Smooth muscle cell (in vitro differentiated cells): ENCODE data around the gene SKIDA1. TPM values are rescaled to one million over a fixed set of nuclear protein-coding genes. Genes with fewer than 3 reads are reported as not detected.

ENCODE experiments used
- DNase-seq: peaks from one replicate; lab custom pipeline; 2025; ENCODE audit not compliant: unreplicated experiment; lab: John Stamatoyannopoulos, UW
- H2AFZ ChIP-seq: fragments of 200-600 bp; sonication (generic); 2 replicates; pipeline ENCODE4 v1.6.0; 2016; ENCODE audit warnings: antibody characterized with exemption, low read depth, mild to moderate bottlenecking
- H3F3A ChIP-seq: fragments of 200-600 bp; sonication (generic); 2 replicates; pipeline ENCODE4 v1.6.0; 2017; ENCODE audit warnings: antibody characterized with exemption, low read depth
- H3K27ac ChIP-seq: fragments of 200-600 bp; sonication (generic); 2 replicates; pipeline ENCODE4 v1.5.1; 2016; ENCODE audit warnings: low read depth, mild to moderate bottlenecking
- H3K27me3 ChIP-seq: fragments of 200-600 bp; sonication (generic); 2 replicates; pipeline ENCODE4 v1.6.1; 2016; ENCODE audit warnings: low read depth, mild to moderate bottlenecking
- H3K36me3 ChIP-seq: fragments of 200-600 bp; sonication (generic); 2 replicates; pipeline ENCODE4 v1.5.1; 2016; ENCODE audit warnings: low read depth
- H3K4me1 ChIP-seq: fragments of 200-600 bp; sonication (generic); 2 replicates; pipeline ENCODE4 v1.5.1; 2016; ENCODE audit warnings: low read depth
- H3K4me2 ChIP-seq: fragments of 200-600 bp; sonication (generic); 2 replicates; pipeline ENCODE4 v1.6.0; 2016; ENCODE audit warnings: mild to moderate bottlenecking
- H3K4me3 ChIP-seq: fragments of 200-600 bp; sonication (generic); 2 replicates; pipeline ENCODE4 v1.5.1; 2016; ENCODE audit warnings: mild to moderate bottlenecking
- H3K79me2 ChIP-seq: fragments of 200-600 bp; sonication (generic); 2 replicates; pipeline ENCODE4 v1.6.0; 2016; ENCODE audit warnings: low read depth, mild to moderate bottlenecking
- H3K9ac ChIP-seq: fragments of 200-600 bp; sonication (generic); 2 replicates; pipeline ENCODE4 v1.6.0; 2016; ENCODE audit warnings: low read depth
- H3K9me3 ChIP-seq: fragments of 200-600 bp; sonication (generic); replicated peaks from 2 replicates; pipeline ENCODE4 v1.5.1; 2016; ENCODE audit warnings: low read depth
- H4K20me1 ChIP-seq: fragments of 200-600 bp; sonication (generic); 2 replicates; pipeline ENCODE4 v1.6.0; 2016; ENCODE audit warnings: low read depth
- WGBS: methylation state at CpG from one replicate; pipeline ENCODE4 v1.1.7; 2016; ENCODE audit warnings: low lambda C conversion rate; 5-methylcytosine and 5-hydroxymethylcytosine counted together
- polyA plus RNA-seq: library from polyadenylated mRNA; unstranded; fragments of >200 nt; fragmentation: Nextera tagmentation; extraction: Ambion mirVana; gene quantifications from 2 replicates; pipeline ENCODE4 v1.2.1, GENCODE V29; 2016
- total RNA-seq: library from RNA; depleted of rRNA; stranded (reverse); fragments of >200 nt; gene quantifications from 2 replicates; pipeline ENCODE4 v1.2.3, GENCODE V29; 2014
- TF ChIP-seq, protein P1 (sequence below): fragments of 200-600 bp; sonication (generic); IDR thresholded peaks from 2 replicates; pipeline ENCODE4 v1.5.1; 2017; ENCODE audit warnings: borderline replicate concordance, mild to moderate bottlenecking, antibody characterized with exemption; ENCODE audit not compliant: insufficient read depth, poor library complexity, severe bottlenecking

SKIDA1 gene
- total and polyA plus RNA-seq, 2 experiments from 2014 or later = 0.53 to 1.8 TPM

GRCh38 chr10:21505711-21506278 lies 19.7 kb downstream of the SKIDA1 start:
- Histone ChIP-seq H2AFZ (peak overlapping the region; percentile 91), H3K79me2 (peaks cover 20% of the 10 kb centered on the region), H3K4me2 (peak overlapping the region; percentile 98), H3K4me3 (no peak overlapping the region), H3K27ac (peak overlapping the region; percentile 84), H3F3A (peaks cover 16% of the 10 kb centered on the region), H3K4me1 (peaks cover 90% of the 10 kb centered on the region), H4K20me1 (no peaks in the 10 kb centered on the region), H3K9ac (no peak overlapping the region), H3K27me3 (no peaks in the 10 kb centered on the region), H3K36me3 (no peaks in the 10 kb centered on the region), H3K9me3 (no peaks in the 10 kb centered on the region)
- no peak for DNase-seq
- TF ChIP-seq, protein P1, sequence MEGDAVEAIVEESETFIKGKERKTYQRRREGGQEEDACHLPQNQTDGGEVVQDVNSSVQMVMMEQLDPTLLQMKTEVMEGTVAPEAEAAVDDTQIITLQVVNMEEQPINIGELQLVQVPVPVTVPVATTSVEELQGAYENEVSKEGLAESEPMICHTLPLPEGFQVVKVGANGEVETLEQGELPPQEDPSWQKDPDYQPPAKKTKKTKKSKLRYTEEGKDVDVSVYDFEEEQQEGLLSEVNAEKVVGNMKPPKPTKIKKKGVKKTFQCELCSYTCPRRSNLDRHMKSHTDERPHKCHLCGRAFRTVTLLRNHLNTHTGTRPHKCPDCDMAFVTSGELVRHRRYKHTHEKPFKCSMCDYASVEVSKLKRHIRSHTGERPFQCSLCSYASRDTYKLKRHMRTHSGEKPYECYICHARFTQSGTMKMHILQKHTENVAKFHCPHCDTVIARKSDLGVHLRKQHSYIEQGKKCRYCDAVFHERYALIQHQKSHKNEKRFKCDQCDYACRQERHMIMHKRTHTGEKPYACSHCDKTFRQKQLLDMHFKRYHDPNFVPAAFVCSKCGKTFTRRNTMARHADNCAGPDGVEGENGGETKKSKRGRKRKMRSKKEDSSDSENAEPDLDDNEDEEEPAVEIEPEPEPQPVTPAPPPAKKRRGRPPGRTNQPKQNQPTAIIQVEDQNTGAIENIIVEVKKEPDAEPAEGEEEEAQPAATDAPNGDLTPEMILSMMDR = no peak
- WGBS = 47% methylated on average over 4 of the region's 4 CpGs

DNA sequence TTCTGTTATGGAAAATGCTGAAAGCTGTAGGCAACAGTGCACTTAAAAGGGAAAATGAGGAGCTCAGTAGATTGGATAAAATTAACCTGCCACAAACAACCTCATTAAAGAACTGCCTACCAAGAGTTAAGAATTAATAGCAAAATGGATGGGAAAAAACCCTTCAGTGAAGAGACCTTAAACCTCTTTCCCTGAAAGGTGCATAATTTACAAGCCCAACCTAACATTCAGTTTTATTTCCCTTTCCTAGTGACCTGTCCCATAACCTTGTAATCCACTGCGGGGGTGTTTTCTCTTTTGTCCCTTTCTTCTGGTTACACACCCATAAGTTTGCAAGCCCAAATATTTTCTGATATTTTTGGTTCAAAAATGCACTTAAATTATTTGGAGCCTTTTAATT lies 21.9 kb downstream of the SKIDA1 start:
- H2AFZ ChIP-seq = no peak overlapping the region
- no peak overlapping the region for H3K27ac ChIP-seq
- DNase-seq = no peak
- no peak overlapping the region for H3K4me3 ChIP-seq
- peak overlapping the region; percentile 26 for H3K4me2 ChIP-seq
- no peaks in the 10 kb centered on the region for H3K9me3 ChIP-seq
- H3K9ac ChIP-seq = no peak overlapping the region
- H4K20me1 ChIP-seq = no peaks in the 10 kb centered on the region
- H3K4me1 ChIP-seq = peaks cover 85% of the 10 kb centered on the region
- peaks cover 10% of the 10 kb centered on the region for H3K79me2 ChIP-seq
- no peaks in the 10 kb centered on the region for H3K36me3 ChIP-seq
- no peaks in the 10 kb centered on the region for H3K27me3 ChIP-seq
- WGBS = 100% methylated on average over 1 of the region's 1 CpG
- TF ChIP-seq, protein P1 = no peak
- H3F3A ChIP-seq = peaks cover 6% of the 10 kb centered on the region

GRCh38 chr10:21502348-21502740 lies 23.1 kb downstream of the SKIDA1 start:
- no peak for DNase-seq
- no peaks in the 10 kb centered on the region for H4K20me1 ChIP-seq
- peak overlapping the region; percentile 26 for H3K4me2 ChIP-seq
- no peaks in the 10 kb centered on the region for H3K27me3 ChIP-seq
- no peak overlapping the region for H3K9ac ChIP-seq
- no peak overlapping the region for H3K27ac ChIP-seq
- no peaks in the 10 kb centered on the region for H3K36me3 ChIP-seq
- TF ChIP-seq, protein P1 = no peak
- H3K9me3 ChIP-seq = no peaks in the 10 kb centered on the region
- H2AFZ ChIP-seq = no peak overlapping the region
- H3K79me2 ChIP-seq = peaks cover 16% of the 10 kb centered on the region
- 48% methylated on average over 3 of the region's 3 CpGs for WGBS
- no peak overlapping the region for H3K4me3 ChIP-seq
- H3F3A ChIP-seq = peaks cover 2% of the 10 kb centered on the region
- H3K4me1 ChIP-seq = peaks cover 88% of the 10 kb centered on the region

GRCh38 chr10:21501731-21502347 lies 23.6 kb downstream of the SKIDA1 start:
- no peaks in the 10 kb centered on the region for H3F3A ChIP-seq
- H3K4me3 ChIP-seq = no peak overlapping the region
- peaks cover 16% of the 10 kb centered on the region for H3K79me2 ChIP-seq
- no peak for DNase-seq
- H3K9me3 ChIP-seq = no peaks in the 10 kb centered on the region
- H2AFZ ChIP-seq = no peak overlapping the region
- H3K4me2 ChIP-seq = peak overlapping the region; percentile 26
- TF ChIP-seq, protein P1 = no peak
- H3K27ac ChIP-seq = no peak overlapping the region
- peaks cover 83% of the 10 kb centered on the region for H3K4me1 ChIP-seq
- WGBS = 56% methylated on average over 2 of the region's 2 CpGs
- H4K20me1 ChIP-seq = no peaks in the 10 kb centered on the region
- H3K27me3 ChIP-seq = no peaks in the 10 kb centered on the region
- H3K36me3 ChIP-seq = no peaks in the 10 kb centered on the region
- H3K9ac ChIP-seq = no peak overlapping the region
